EH (cell line): ENCODE results near the gene MXRA7.
"Not testable (repeated sequence)": the region's sequence is repeated elsewhere in the genome, so short reads cannot be mapped to it uniquely, and the experiment has no call there.

Source experiments
- DNase-seq: peaks from one replicate; pipeline ENCODE4 v3.0.0-alpha.2; 2015; ENCODE audit warnings: low read depth

Gene MXRA7

GRCh38 chr17:76643553-76644148 is 67.1 kb downstream of the MXRA7 start, which contains the start of gene ST6GALNAC1:
Gene ST6GALNAC1, minus strand, starts transcription at chr17:76643757. Its CDS starts 119 bp downstream, at chr17:76643638.
- DNase-seq: no peak

- DNase-seq: no peak
These were observed 67.8 kb downstream of the MXRA7 start for GRCh38 chr17:76642994-76643393.

- DNase-seq: no peak
These were observed 68.7 kb downstream of the MXRA7 start for GRCh38 chr17:76642032-76642561.

- no peak for DNase-seq
These were observed 69.3 kb downstream of the MXRA7 start for GRCh38 chr17:76641501-76641900.

- no peak for DNase-seq
These were observed 70.0 kb downstream of the MXRA7 start for GRCh38 chr17:76640550-76641380.

GRCh38 chr17:76638263-76638662 is 72.5 kb downstream of the MXRA7 start:
- no peak for DNase-seq

- DNase-seq: not testable (repeated sequence)
These were observed 74.1 kb downstream of the MXRA7 start for GRCh38 chr17:76636486-76637206.

GRCh38 chr17:76635659-76636360 is 75.0 kb downstream of the MXRA7 start:
- DNase-seq: peak; percentile 83

GRCh38 chr17:76635039-76635438 is 75.7 kb downstream of the MXRA7 start:
- peak; percentile 58 for DNase-seq

- no peak for DNase-seq
These were observed 77.0 kb downstream of the MXRA7 start for GRCh38 chr17:76633628-76634328.

GRCh38 chr17:76631821-76632565 is 78.8 kb downstream of the MXRA7 start:
- no peak for DNase-seq

- DNase-seq: no peak
These were observed 80.6 kb downstream of the MXRA7 start for GRCh38 chr17:76630151-76630550.
